Uterus (tissue), 4 donors: ENCODE measurements around the gene EPHB2. TPM values are rescaled to one million over a fixed set of nuclear protein-coding genes. Genes with fewer than 3 reads are reported as not detected.

Experiments used
- DNase-seq, 2 donors: peaks; one replicate each; pipeline ENCODE4 v3.0.0-alpha.2; 2019 to 2020
- H3K27ac ChIP-seq, 2 donors: fragments of 200-600 bp; sonication (generic); 1 replicate in 1 of 2; 2 replicates in 1 of 2; pipeline ENCODE4 v1.5.1; 2016 to 2018
- H3K27me3 ChIP-seq, 2 donors: fragments of 200-600 bp; sonication (generic); one replicate each; pipeline ENCODE4 v1.5.1; 2018 to 2019; ENCODE audit warnings: control low read depth in 1 of 2
- H3K36me3 ChIP-seq, 2 donors: fragments of 200-600 bp; sonication (generic); one replicate each; pipeline ENCODE4 v1.5.1; 2019; ENCODE audit warnings: control low read depth in 1 of 2
- H3K4me1 ChIP-seq, 2 donors: fragments of 200-600 bp; sonication (generic); one replicate each; pipeline ENCODE4 v1.5.1; 2018 to 2019; ENCODE audit warnings: control low read depth in 1 of 2
- H3K4me3 ChIP-seq, 2 donors: fragments of 200-600 bp; sonication (generic); 1 replicate in 1 of 2; 2 replicates in 1 of 2; pipeline ENCODE4 v1.5.1; 2018 to 2019; ENCODE audit warnings: mild to moderate bottlenecking in 1 of 2
- H3K9me3 ChIP-seq, 2 donors: fragments of 200-600 bp; sonication (generic); one replicate each; pipeline ENCODE4 v1.5.1; 2019; ENCODE audit warnings: control low read depth in 1 of 2
- CTCF ChIP-seq, 4 experiments: fragments of 200-600 bp in 2 of 4; fragments of 450-650 bp in 2 of 4; sonication (generic) in 2 of 4; IDR thresholded peaks; one replicate each; pipeline ENCODE4 v1.5.1; 2016 to 2019; ENCODE audit warnings: antibody characterized with exemption in 4 of 4, mild to moderate bottlenecking in 2 of 4, moderate library complexity in 1 of 4
- POLR2A ChIP-seq, 2 donors: fragments of 450-650 bp; IDR thresholded peaks; one replicate each; pipeline ENCODE4 v1.6.1; 2016; ENCODE audit warnings: antibody characterized with exemption in 2 of 2, mild to moderate bottlenecking in 1 of 2, moderate library complexity in 1 of 2
- intact Hi-C: fragments of 100-400 bp; cut with DNase I; formaldehyde crosslinking; loops from one replicate; pipeline ENCODE4 v1.15.1; 2023; ENCODE audit warnings: low total_unique reads
- total RNA-seq, 4 donors: library from RNA; depleted of rRNA in 3 of 4; stranded (reverse); fragments of >200 nt in 3 of 4; gene quantifications; one replicate each; pipeline versions ENCODE4 v1.1.0 to v1.2.4, GENCODE V29; 2014 to 2023
- donor health status: DM: yes; HTN: yes; CAD: no.

EPHB2 gene
- total RNA-seq, 4 donors from 2014 or later: under 0.01 to 49.6 (median 2.2) TPM

GRCh38 chr1:22812993-22813790, 102.6 kb downstream of the EPHB2 start:
- Histone ChIP-seq H3K4me3 (no peak overlapping the region), H3K9me3 (no peaks in the 10 kb centered on the region), H3K36me3 (no peaks in the 10 kb centered on the region), H3K4me1 (peaks cover 0 to 8% of the 10 kb centered on the region in 2 donors), H3K27me3 (no peaks in the 10 kb centered on the region), H3K27ac (no peak overlapping the region)
- TF ChIP-seq CTCF (IDR thresholded peaks at IDR 0.05) (no peak), POLR2A (IDR thresholded peaks at IDR 0.05) (no peak)
- no peak for DNase-seq
- intact Hi-C loops: no loop called here

GRCh38 chr1:22814176-22815042, 103.8 kb downstream of the EPHB2 start:
- H3K9me3 ChIP-seq: no peaks in the 10 kb centered on the region
- no peaks in the 10 kb centered on the region for H3K36me3 ChIP-seq
- H3K27me3 ChIP-seq: no peaks in the 10 kb centered on the region
- intact Hi-C loops: no loop called here
- TF ChIP-seq CTCF (IDR thresholded peaks at IDR 0.05) (no peak), POLR2A (IDR thresholded peaks at IDR 0.05) (no peak)
- H3K4me1 ChIP-seq: peaks cover 0 to 4% of the 10 kb centered on the region in 2 donors
- no peak overlapping the region for H3K4me3 ChIP-seq
- no peak overlapping the region for H3K27ac ChIP-seq
- DNase-seq: peak; percentile 45 to 61

GRCh38 chr1:22815043-22815365, 104.4 kb downstream of the EPHB2 start:
- Histone ChIP-seq H3K27me3 (no peaks in the 10 kb centered on the region), H3K9me3 (no peaks in the 10 kb centered on the region), H3K4me1 (peaks cover 0 to 4% of the 10 kb centered on the region in 2 donors), H3K4me3 (no peak overlapping the region), H3K27ac (no peak overlapping the region), H3K36me3 (no peaks in the 10 kb centered on the region)
- TF ChIP-seq CTCF (IDR thresholded peaks at IDR 0.05) (no peak), POLR2A (IDR thresholded peaks at IDR 0.05) (no peak)
- DNase-seq: no peak
- intact Hi-C loops: no loop called here

GRCh38 chr1:22815421-22816066, 104.9 kb downstream of the EPHB2 start:
- no peak for DNase-seq
- no peak for TF ChIP-seq CTCF (IDR thresholded peaks at IDR 0.05)
- TF ChIP-seq POLR2A (IDR thresholded peaks at IDR 0.05): no peak
- Histone ChIP-seq H3K36me3 (no peaks in the 10 kb centered on the region), H3K27ac (no peak overlapping the region), H3K9me3 (no peaks in the 10 kb centered on the region), H3K4me1 (peaks cover 0 to 4% of the 10 kb centered on the region in 2 donors), H3K4me3 (no peak overlapping the region), H3K27me3 (no peaks in the 10 kb centered on the region)
- intact Hi-C loops: no loop called here
